DLD1 (cell line): ENCODE results near the gene SURF4.

Experiments
- in situ Hi-C: cut with HindIII; loops from 2 replicates; pipeline ENCODE4 v1.10.0; 2017; ENCODE audit warnings: low sequenced_read_pairs

SURF4 gene

DNA sequence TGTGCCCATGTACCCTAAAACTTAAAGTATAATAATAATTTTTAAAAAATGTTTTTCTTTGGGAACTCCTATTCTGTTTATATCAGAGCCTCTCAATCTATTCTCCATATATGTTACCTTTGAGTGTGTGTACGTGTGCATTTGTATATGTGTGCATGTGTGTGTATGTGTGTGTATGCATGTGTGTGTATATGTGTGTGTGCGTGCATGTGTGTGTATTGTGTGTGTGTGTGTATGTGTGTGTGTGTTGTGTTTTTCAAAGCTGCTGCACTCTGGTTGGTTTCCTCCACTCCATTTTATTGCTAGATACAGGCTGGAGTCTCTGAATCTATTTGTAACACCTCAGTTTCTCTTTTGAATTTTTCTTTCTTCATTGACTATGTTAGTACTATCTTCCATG is 59.9 kb downstream of the SURF4 start:
- in situ Hi-C loops: no loop called here
